Stomach (tissue), 9 donors: ENCODE data around the gene KRTAP10-12. TPM values are rescaled to one million over a fixed set of nuclear protein-coding genes. Genes with fewer than 3 reads are reported as not detected.

ENCODE experiments used
- DNase-seq, 2 donors: peaks; one replicate each; pipeline versions ENCODE4 v3.0.0 to v3.0.0-alpha.2; 2013 to 2019
- H3K27ac ChIP-seq, 5 donors: fragments of 200-600 bp in 4 of 5; sonication (generic) in 4 of 5; one replicate each; pipeline ENCODE4 v1.5.1; 2013 to 2019; ENCODE audit warnings: mild to moderate bottlenecking in 1 of 5, moderate library complexity in 1 of 5
- H3K27me3 ChIP-seq, 3 donors: fragments of 200-600 bp; sonication (generic); one replicate each; pipeline ENCODE4 v1.5.1; 2017 to 2019; ENCODE audit warnings: mixed run types in 1 of 3
- H3K36me3 ChIP-seq, 4 donors: fragments of 200-600 bp; sonication (generic); 1 replicate in 3 of 4; 2 replicates in 1 of 4; pipeline ENCODE4 v1.5.1; 2016 to 2019
- H3K4me1 ChIP-seq, 4 donors: fragments of 200-600 bp; sonication (generic); one replicate each; pipeline ENCODE4 v1.5.1; 2016 to 2019
- H3K4me3 ChIP-seq, 4 donors: fragments of 200-600 bp; sonication (generic) in 3 of 4; one replicate each; pipeline ENCODE4 v1.5.1; 2016 to 2019; ENCODE audit warnings: mild to moderate bottlenecking in 1 of 4
- H3K9me3 ChIP-seq, 4 donors: fragments of 200-600 bp; sonication (generic); one replicate each; pipeline ENCODE4 v1.5.1; 2016 to 2019
- EP300 ChIP-seq: sonication (generic); formaldehyde crosslinking; IDR thresholded peaks from one replicate; pipeline ENCODE4 v1.6.1; 2017; ENCODE audit warnings: antibody characterized with exemption
- POLR2A ChIP-seq, 4 donors: fragments of 450-650 bp; IDR thresholded peaks; one replicate each; pipeline ENCODE4 v1.6.1; 2016; ENCODE audit warnings: antibody characterized with exemption in 4 of 4, control low read depth in 2 of 4, mild to moderate bottlenecking in 1 of 4, moderate library complexity in 1 of 4
- POLR2AphosphoS5 ChIP-seq, 3 donors: sonication (generic); formaldehyde crosslinking; IDR thresholded peaks; one replicate each; pipeline ENCODE4 v1.6.1; 2016; ENCODE audit warnings: antibody characterized with exemption in 3 of 3
- WGBS, 5 donors: extraction: QIAGEN DNeasy Blood & Tissue Kit in 3 of 5; methylation state at CpG; one replicate each; pipeline versions ENCODE4 v1.1.5 to v1.1.7; 2013 to 2018; 5-methylcytosine and 5-hydroxymethylcytosine counted together
- intact Hi-C: fragments of 100-400 bp; cut with DNase I; formaldehyde crosslinking; loops from one replicate; pipeline ENCODE4 v1.15.1; 2023; ENCODE audit warnings: low total_unique reads
- polyA plus RNA-seq, 3 donors: library from polyadenylated mRNA; stranded (reverse); fragments of 200-250 nt; gene quantifications; one replicate each; pipeline ENCODE4 v1.2.3, GENCODE V29; 2013
- small RNA-seq, 4 donors: library from RNA; depleted of rRNA; stranded (forward); fragments of <200 nt; gene quantifications; one replicate each; pipeline ENCODE3, GENCODE V24; 2016
- total RNA-seq, 5 donors: library from RNA; depleted of rRNA; stranded (reverse); fragments of >200 nt; gene quantifications; one replicate each; pipeline versions ENCODE4 v1.1.0 to v1.2.3, GENCODE V29; 2014 to 2016
- TF ChIP-seq, protein P1 (sequence below), 7 experiments: fragments of 450-650 bp in 4 of 7; fragments of 200-600 bp in 3 of 7; sonication (generic) in 3 of 7; IDR thresholded peaks; one replicate each; pipeline ENCODE4 v1.5.1; 2016 to 2019; ENCODE audit warnings: antibody characterized with exemption in 7 of 7, control low read depth in 2 of 7, mild to moderate bottlenecking in 1 of 7
- donor health status: healthy with polysubstance abuse.
- donor health status: Bipolar disorder and iron deficiency.
- donor health status: healthy.

KRTAP10-12 gene
- total and polyA plus RNA-seq, 8 donors, result not detected

DNA sequence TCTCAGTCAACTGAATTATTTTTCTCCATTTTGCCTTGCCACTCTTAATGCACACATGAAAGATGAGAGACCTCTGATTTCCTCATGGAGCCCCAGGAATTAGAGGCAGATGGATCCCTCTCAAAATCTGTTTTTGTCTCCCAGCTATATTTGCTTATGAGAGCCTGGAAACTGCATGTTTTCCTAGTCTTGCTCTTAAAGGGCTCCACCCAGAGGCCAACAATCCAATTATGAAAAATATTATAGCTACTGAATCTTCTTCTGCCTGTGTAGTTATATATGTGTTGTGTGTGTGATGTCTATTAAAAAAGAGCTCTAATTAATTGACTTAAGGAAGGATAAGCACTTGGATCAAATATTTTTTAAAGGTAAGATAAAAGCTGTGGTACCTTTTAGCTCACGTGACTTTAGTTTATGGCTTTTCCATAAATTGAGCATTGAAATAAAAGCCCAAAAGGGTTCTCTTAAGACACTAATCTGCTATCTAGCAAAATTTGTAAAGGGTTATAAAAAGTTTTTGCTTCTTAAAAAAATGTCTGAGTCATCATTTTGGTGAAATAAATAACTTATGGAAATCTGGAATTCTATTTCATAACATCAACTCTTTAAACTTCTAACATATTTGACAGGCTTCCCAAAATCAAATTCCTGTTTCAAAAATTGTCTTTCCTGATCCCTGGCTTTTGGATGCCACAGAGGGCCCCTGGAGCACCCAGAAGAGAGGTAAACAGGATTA is 45.6 kb downstream of the KRTAP10-12 start:
- Histone ChIP-seq H3K36me3 (no peaks in the 10 kb centered on the region), H3K4me3 (no peak overlapping the region), H3K27ac (no peak overlapping the region), H3K4me1 (no peaks in the 10 kb centered on the region), H3K9me3 (peaks cover 0 to 25% (median 14%) of the 10 kb centered on the region in 4 donors), H3K27me3 (no peaks in the 10 kb centered on the region)
- DNase-seq, result no peak
- 77 to 88% (median 84%) methylated on average over 1 of the region's 1 CpG for WGBS, 5 donors
- no peak for TF ChIP-seq EP300
- TF ChIP-seq POLR2A (IDR thresholded peaks at IDR 0.05), result no peak
- TF ChIP-seq POLR2AphosphoS5 (IDR thresholded peaks at IDR 0.05), result no peak
- TF ChIP-seq, protein P1, sequence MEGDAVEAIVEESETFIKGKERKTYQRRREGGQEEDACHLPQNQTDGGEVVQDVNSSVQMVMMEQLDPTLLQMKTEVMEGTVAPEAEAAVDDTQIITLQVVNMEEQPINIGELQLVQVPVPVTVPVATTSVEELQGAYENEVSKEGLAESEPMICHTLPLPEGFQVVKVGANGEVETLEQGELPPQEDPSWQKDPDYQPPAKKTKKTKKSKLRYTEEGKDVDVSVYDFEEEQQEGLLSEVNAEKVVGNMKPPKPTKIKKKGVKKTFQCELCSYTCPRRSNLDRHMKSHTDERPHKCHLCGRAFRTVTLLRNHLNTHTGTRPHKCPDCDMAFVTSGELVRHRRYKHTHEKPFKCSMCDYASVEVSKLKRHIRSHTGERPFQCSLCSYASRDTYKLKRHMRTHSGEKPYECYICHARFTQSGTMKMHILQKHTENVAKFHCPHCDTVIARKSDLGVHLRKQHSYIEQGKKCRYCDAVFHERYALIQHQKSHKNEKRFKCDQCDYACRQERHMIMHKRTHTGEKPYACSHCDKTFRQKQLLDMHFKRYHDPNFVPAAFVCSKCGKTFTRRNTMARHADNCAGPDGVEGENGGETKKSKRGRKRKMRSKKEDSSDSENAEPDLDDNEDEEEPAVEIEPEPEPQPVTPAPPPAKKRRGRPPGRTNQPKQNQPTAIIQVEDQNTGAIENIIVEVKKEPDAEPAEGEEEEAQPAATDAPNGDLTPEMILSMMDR (IDR thresholded peaks at IDR 0.05), result no peak
- intact Hi-C loops, result no loop called here

Small RNA genes lying within 50 kb of the gene (small RNA-seq; reads per million reads assigned to genes)
- gene KRTAP12-6P, result 0 reads per million in 4 donors

Other genes starting within 250 kb of the KRTAP10-12 start
- gene LRRC3, start 241.7 kb upstream of the KRTAP10-12 start, total RNA-seq, result 1 to 10 TPM; 1.2 to 8.0 (median 5.5) TPM
- gene LRRC3, start 241.7 kb upstream of the KRTAP10-12 start, polyA plus RNA-seq, result 1 to 10 TPM in 2 of 3 donors, under 1 TPM in 1; 0.76 to 1.3 (median 1.3) TPM
- gene KRTAP10-1, start 157.0 kb upstream of the KRTAP10-12 start, total RNA-seq, result not detected
- gene KRTAP10-1, start 157.0 kb upstream of the KRTAP10-12 start, polyA plus RNA-seq, result not detected
- gene KRTAP10-2, start 145.7 kb upstream of the KRTAP10-12 start, total RNA-seq, result not detected
- not detected for gene KRTAP10-2, start 145.7 kb upstream of the KRTAP10-12 start, polyA plus RNA-seq
- gene KRTAP10-3, start 138.4 kb upstream of the KRTAP10-12 start, total RNA-seq, result not detected
- gene KRTAP10-3, start 138.4 kb upstream of the KRTAP10-12 start, polyA plus RNA-seq, result not detected
- not detected for gene KRTAP10-4, start 123.4 kb upstream of the KRTAP10-12 start, total RNA-seq
- gene KRTAP10-4, start 123.4 kb upstream of the KRTAP10-12 start, polyA plus RNA-seq, result not detected
- not detected for gene KRTAP10-5, start 116.6 kb upstream of the KRTAP10-12 start, total RNA-seq
- under 1 TPM in 1 of 3 donors, not detected in 2; 0.10 TPM for gene KRTAP10-5, start 116.6 kb upstream of the KRTAP10-12 start, polyA plus RNA-seq
- gene KRTAP10-6, start 104.7 kb upstream of the KRTAP10-12 start, total RNA-seq, result not detected
- not detected for gene KRTAP10-6, start 104.7 kb upstream of the KRTAP10-12 start, polyA plus RNA-seq
- gene KRTAP10-7, start 96.6 kb upstream of the KRTAP10-12 start, total RNA-seq, result not detected
- gene KRTAP10-7, start 96.6 kb upstream of the KRTAP10-12 start, polyA plus RNA-seq, result not detected
- not detected for gene KRTAP10-8, start 85.1 kb upstream of the KRTAP10-12 start, total RNA-seq
- gene KRTAP10-8, start 85.1 kb upstream of the KRTAP10-12 start, polyA plus RNA-seq, result not detected
- not detected for gene KRTAP10-9, start 70.1 kb upstream of the KRTAP10-12 start, total RNA-seq
- not detected for gene KRTAP10-9, start 70.1 kb upstream of the KRTAP10-12 start, polyA plus RNA-seq
- not detected for gene KRTAP10-10, start 59.8 kb upstream of the KRTAP10-12 start, total RNA-seq
- gene KRTAP10-10, start 59.8 kb upstream of the KRTAP10-12 start, polyA plus RNA-seq, result not detected
- gene KRTAP10-11, start 50.8 kb upstream of the KRTAP10-12 start, total RNA-seq, result not detected
- gene KRTAP10-11, start 50.8 kb upstream of the KRTAP10-12 start, polyA plus RNA-seq, result not detected
- not detected for gene KRTAP12-4, start 42.5 kb upstream of the KRTAP10-12 start, total RNA-seq
- gene KRTAP12-4, start 42.5 kb upstream of the KRTAP10-12 start, polyA plus RNA-seq, result not detected
- gene KRTAP12-3, start 39.2 kb upstream of the KRTAP10-12 start, total RNA-seq, result not detected
- not detected for gene KRTAP12-3, start 39.2 kb upstream of the KRTAP10-12 start, polyA plus RNA-seq
- not detected for gene KRTAP12-2, start 30.2 kb upstream of the KRTAP10-12 start, total RNA-seq
- gene KRTAP12-2, start 30.2 kb upstream of the KRTAP10-12 start, polyA plus RNA-seq, result not detected
- 1 to 10 TPM in 1 of 5 donors, not detected in 4; 2.0 TPM for gene KRTAP12-1, start 15.0 kb upstream of the KRTAP10-12 start, total RNA-seq
- not detected for gene KRTAP12-1, start 15.0 kb upstream of the KRTAP10-12 start, polyA plus RNA-seq
- gene TSPEAR, start 14.4 kb downstream of the KRTAP10-12 start, total RNA-seq, result under 1 TPM in 2 of 5 donors, not detected in 3; 0.18 to 0.29 TPM
- gene TSPEAR, start 14.4 kb downstream of the KRTAP10-12 start, polyA plus RNA-seq, result under 1 TPM in 2 of 3 donors, not detected in 1; 0.05 to 0.06 TPM
- gene UBE2G2, start 104.6 kb downstream of the KRTAP10-12 start, total RNA-seq, result 100 to 1,000 TPM in 1 of 5 donors, 10 to 100 TPM in 4; 56.5 to 116 (median 78.2) TPM
- gene UBE2G2, start 104.6 kb downstream of the KRTAP10-12 start, polyA plus RNA-seq, result 10 to 100 TPM; 30.6 to 33.7 (median 32.7) TPM
- 10 to 100 TPM; 29.5 to 80.1 (median 42.0) TPM for gene SUMO3, start 120.9 kb downstream of the KRTAP10-12 start, total RNA-seq
- 10 to 100 TPM; 36.4 to 95.9 (median 78.1) TPM for gene SUMO3, start 120.9 kb downstream of the KRTAP10-12 start, polyA plus RNA-seq
- 100 to 1,000 TPM in 4 of 5 donors, 10 to 100 TPM in 1; 85.7 to 253 (median 164) TPM for gene PTTG1IP, start 176.5 kb downstream of the KRTAP10-12 start, total RNA-seq
- gene PTTG1IP, start 176.5 kb downstream of the KRTAP10-12 start, polyA plus RNA-seq, result 10 to 100 TPM; 61.3 to 96.3 (median 75.8) TPM
- 10 to 100 TPM in 3 of 5 donors, 1 to 10 TPM in 2; 3.5 to 72.2 (median 14.2) TPM for gene ITGB2, start 223.7 kb downstream of the KRTAP10-12 start, total RNA-seq
- gene ITGB2, start 223.7 kb downstream of the KRTAP10-12 start, polyA plus RNA-seq, result 10 to 100 TPM in 2 of 3 donors, 1 to 10 TPM in 1; 6.7 to 25.3 (median 24.1) TPM
- gene SLX9, start 242.9 kb downstream of the KRTAP10-12 start, total RNA-seq, result 10 to 100 TPM in 3 of 5 donors, 1 to 10 TPM in 2; 5.4 to 83.4 (median 13.4) TPM
- gene SLX9, start 242.9 kb downstream of the KRTAP10-12 start, polyA plus RNA-seq, result 10 to 100 TPM; 19.9 to 37.0 (median 24.4) TPM